Suprapubic skin (tissue), 4 donors: ENCODE results near the gene HOXB6. TPM values are rescaled to one million over a fixed set of nuclear protein-coding genes. Genes with fewer than 3 reads are reported as not detected.
A peak's percentile ranks its signal among the peaks of the same experiment; 100 is the strongest.

ENCODE experiments used
- DNase-seq, 2 donors: peaks; one replicate each; pipeline ENCODE4 v3.0.0-alpha.2; 2019; ENCODE audit warnings: low spot score in 2 of 2
- H3K27ac ChIP-seq: fragments of 200-600 bp; sonication (generic); one replicate; pipeline ENCODE4 v1.5.1; 2019
- H3K27me3 ChIP-seq: fragments of 200-600 bp; sonication (generic); one replicate; pipeline ENCODE4 v1.5.1; 2019
- H3K36me3 ChIP-seq: fragments of 200-600 bp; sonication (generic); one replicate; pipeline ENCODE4 v1.5.1; 2019
- H3K4me1 ChIP-seq: fragments of 200-600 bp; sonication (generic); one replicate; pipeline ENCODE4 v1.5.1; 2019
- H3K4me3 ChIP-seq: fragments of 200-600 bp; sonication (generic); one replicate; pipeline ENCODE4 v1.5.1; 2019; ENCODE audit warnings: mild to moderate bottlenecking
- H3K9me3 ChIP-seq: fragments of 200-600 bp; sonication (generic); one replicate; pipeline ENCODE4 v1.5.1; 2019
- CTCF ChIP-seq, 2 donors: fragments of 200-600 bp in 1 of 2; fragments of 450-650 bp in 1 of 2; sonication (generic) in 1 of 2; IDR thresholded peaks; one replicate each; pipeline ENCODE4 v1.5.1; 2016 to 2019; ENCODE audit warnings: antibody characterized with exemption in 2 of 2, mild to moderate bottlenecking in 1 of 2, moderate library complexity in 1 of 2
- EP300 ChIP-seq: sonication (generic); formaldehyde crosslinking; IDR thresholded peaks from one replicate; pipeline ENCODE4 v1.6.1; 2017; ENCODE audit warnings: antibody characterized with exemption
- POLR2A ChIP-seq, 2 donors: fragments of 450-650 bp; IDR thresholded peaks; one replicate each; pipeline ENCODE4 v1.6.1; 2017; ENCODE audit warnings: antibody characterized with exemption in 2 of 2, mild to moderate bottlenecking in 2 of 2, moderate library complexity in 2 of 2
- POLR2AphosphoS5 ChIP-seq, 3 donors: sonication (generic); formaldehyde crosslinking; IDR thresholded peaks; one replicate each; pipeline ENCODE4 v1.6.1; 2017; ENCODE audit warnings: antibody characterized with exemption in 3 of 3
- WGBS: methylation state at CpG from one replicate; pipeline ENCODE4 v1.1.5; 2018; 5-methylcytosine and 5-hydroxymethylcytosine counted together
- total RNA-seq, 4 donors: library from RNA; depleted of rRNA; stranded (reverse); fragments of >200 nt; gene quantifications; one replicate each; pipeline ENCODE4 v1.1.0, GENCODE V29; 2016

The HOXB6 gene
- total RNA-seq, 4 donors from 2014 or later: 0.39 to 4.5 (median 1.3) TPM; not detected in 1

DNA sequence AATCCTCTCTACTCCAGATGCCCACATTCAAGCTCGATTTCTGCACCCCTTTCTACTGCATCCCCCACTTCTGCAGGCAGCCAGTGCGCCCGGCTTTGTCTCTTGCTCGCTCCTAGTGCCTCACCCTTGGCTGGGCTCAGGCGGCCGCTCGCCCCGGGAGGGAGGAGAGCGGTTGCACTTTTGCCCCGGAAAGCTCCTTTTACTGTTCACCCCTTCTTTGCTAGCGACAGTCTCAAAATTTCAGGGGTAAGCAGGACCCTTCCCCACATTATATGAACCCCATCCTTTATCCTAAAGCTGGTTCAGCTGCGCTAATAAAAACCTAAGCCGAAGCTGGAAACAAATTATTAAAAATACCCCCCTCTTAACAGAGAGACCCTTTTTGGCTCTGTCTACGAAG, 12.2 kb downstream of the HOXB6 start:
- Histone ChIP-seq H3K9me3 (no peaks in the 10 kb centered on the region), H3K27me3 (peaks cover 32% of the 10 kb centered on the region), H3K27ac (no peak overlapping the region), H3K4me1 (peaks cover 43% of the 10 kb centered on the region), H3K36me3 (peaks cover 3% of the 10 kb centered on the region), H3K4me3 (peak overlapping the region; percentile 43)
- no peak for DNase-seq
- no peak for TF ChIP-seq POLR2A (IDR thresholded peaks at IDR 0.05)
- no peak for TF ChIP-seq EP300
- TF ChIP-seq CTCF (IDR thresholded peaks at IDR 0.05): no peak
- no peak for TF ChIP-seq POLR2AphosphoS5 (IDR thresholded peaks at IDR 0.05)
- WGBS: 24% methylated on average over 14 of the region's 14 CpGs

DNA sequence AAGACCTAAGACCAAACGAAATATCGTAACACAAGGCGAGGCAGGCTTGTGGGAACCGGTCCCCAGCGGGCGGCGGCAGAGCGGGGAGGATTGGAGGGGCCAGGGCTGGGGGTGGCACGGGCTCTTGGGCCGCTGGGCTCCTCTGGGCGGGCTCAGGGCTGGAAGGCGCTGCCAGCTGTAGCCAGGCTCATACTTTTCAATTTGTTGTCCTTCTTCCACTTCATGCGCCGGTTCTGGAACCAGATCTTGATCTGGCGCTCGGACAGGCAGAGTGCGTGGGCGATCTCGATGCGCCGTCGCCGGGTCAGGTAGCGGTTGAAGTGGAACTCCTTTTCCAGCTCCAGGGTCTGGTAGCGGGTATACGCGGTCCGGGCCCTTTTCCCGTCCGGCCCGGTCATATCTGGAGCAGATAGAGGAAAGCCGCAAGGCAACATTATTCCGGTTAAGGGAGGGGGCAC, 12.7 kb downstream of the HOXB6 start:
- DNase-seq: no peak
- TF ChIP-seq CTCF (IDR thresholded peaks at IDR 0.05): no peak
- H3K27me3 ChIP-seq: peaks cover 28% of the 10 kb centered on the region
- H3K4me3 ChIP-seq: peak overlapping the region; percentile 43
- peaks cover 42% of the 10 kb centered on the region for H3K4me1 ChIP-seq
- peaks cover 3% of the 10 kb centered on the region for H3K36me3 ChIP-seq
- H3K9me3 ChIP-seq: no peaks in the 10 kb centered on the region
- peak overlapping the region; percentile 21 for H3K27ac ChIP-seq
- WGBS: 58% methylated on average over 28 of the region's 33 CpGs

- no peak for DNase-seq
- 90% methylated on average over 10 of the region's 10 CpGs for WGBS
- H3K4me1 ChIP-seq: peaks cover 42% of the 10 kb centered on the region
- no peaks in the 10 kb centered on the region for H3K9me3 ChIP-seq
- TF ChIP-seq CTCF (IDR thresholded peaks at IDR 0.05) (no peak), EP300 (no peak), POLR2AphosphoS5 (IDR thresholded peaks at IDR 0.05) (no peak), POLR2A (IDR thresholded peaks at IDR 0.05) (no peak)
- H3K27me3 ChIP-seq: peaks cover 25% of the 10 kb centered on the region
- H3K4me3 ChIP-seq: peak overlapping the region; percentile 43
- peaks cover 3% of the 10 kb centered on the region for H3K36me3 ChIP-seq
- peak overlapping the region; percentile 21 for H3K27ac ChIP-seq
Measured at GRCh38 chr17:48591255-48592056, 13.3 kb downstream of the HOXB6 start.

DNA sequence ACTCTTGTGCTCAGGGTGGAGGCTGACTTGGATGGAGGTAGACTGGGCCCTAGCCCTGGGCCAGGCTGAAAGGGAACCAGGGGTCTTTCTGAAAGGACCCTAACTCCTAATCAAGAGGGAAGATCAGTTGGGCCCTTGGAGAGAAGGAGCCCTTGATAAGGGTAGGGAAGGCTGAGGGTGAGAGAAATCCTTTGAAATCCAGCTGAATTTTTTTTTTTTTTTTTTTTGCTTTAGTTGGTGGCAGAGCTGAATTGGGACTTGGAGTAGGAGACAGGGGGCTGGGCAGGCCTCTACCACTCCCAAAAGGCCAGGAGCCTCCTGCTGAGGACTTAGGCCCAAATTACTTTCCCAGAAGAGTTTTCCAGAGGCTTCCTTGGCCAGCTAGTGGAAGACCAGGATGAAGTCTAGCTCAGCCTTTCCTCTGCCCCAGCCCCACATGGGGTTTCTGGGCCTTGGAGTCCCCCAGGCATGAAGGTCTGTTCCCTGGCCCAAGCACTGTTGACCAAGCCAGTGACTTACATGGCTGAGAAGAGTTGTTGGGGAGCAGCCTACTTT, 14.1 kb downstream of the HOXB6 start:
- Histone ChIP-seq H3K4me3 (no peak overlapping the region), H3K36me3 (peaks cover 3% of the 10 kb centered on the region), H3K9me3 (no peaks in the 10 kb centered on the region), H3K4me1 (peaks cover 42% of the 10 kb centered on the region), H3K27ac (peak overlapping the region; percentile 19), H3K27me3 (peaks cover 18% of the 10 kb centered on the region)
- TF ChIP-seq CTCF (IDR thresholded peaks at IDR 0.05): no peak
- TF ChIP-seq POLR2A (IDR thresholded peaks at IDR 0.05): no peak
- no peak for TF ChIP-seq EP300
- no peak for TF ChIP-seq POLR2AphosphoS5 (IDR thresholded peaks at IDR 0.05)
- no peak for DNase-seq

DNA sequence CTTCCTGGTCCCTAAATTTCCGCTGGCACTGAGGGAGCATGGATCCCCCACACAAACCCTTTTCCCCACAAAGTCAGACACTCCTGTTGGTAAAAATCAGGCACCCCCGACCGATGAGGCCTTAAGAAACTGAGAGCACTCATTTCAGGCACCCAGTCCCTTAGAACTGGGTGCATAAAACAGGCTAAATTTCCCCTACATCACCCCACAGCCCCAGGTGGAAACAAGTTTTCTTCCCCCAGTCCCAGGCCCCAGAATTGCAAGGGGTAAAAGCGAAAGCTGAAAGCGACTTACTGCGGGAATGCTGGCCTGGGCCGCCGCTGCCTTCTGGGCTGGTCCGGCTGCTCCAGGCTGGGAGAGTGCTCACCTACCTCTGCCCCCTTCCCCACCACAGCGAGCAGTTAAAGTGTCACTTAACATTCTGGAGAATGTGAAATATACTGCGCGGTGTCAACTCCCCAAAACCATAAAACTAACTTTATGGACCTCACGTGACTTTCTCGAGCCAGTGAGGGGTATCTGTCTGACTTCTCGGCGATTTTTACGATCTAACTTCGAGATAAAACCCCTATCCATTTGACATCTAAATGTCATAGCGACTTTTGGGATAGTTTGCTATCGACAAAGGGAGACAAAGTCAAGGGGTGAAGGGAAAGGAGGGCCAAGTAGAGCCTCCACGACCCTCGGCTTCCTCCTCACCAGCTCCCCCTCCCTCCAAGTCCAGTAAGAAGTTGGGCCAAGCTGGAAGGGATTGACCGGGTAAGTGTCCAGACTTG, 14.8 kb downstream of the HOXB6 start, which contains the start of gene HOXB3:
Gene HOXB3, minus strand, starts transcription at position 411 of the 776 bp plus-strand sequence. CDS start 37,767 bp downstream, outside the sequence.
- peak within 1 kb of the TSS; percentile 19 for H3K27ac ChIP-seq
- peaks cover 45% of the 10 kb centered on the region for H3K4me1 ChIP-seq
- peak within 1 kb of the TSS; percentile 6 for H3K4me3 ChIP-seq
- no peaks in the 10 kb centered on the region for H3K36me3 ChIP-seq
- TF ChIP-seq CTCF (IDR thresholded peaks at IDR 0.05): no peak
- TF ChIP-seq POLR2A (IDR thresholded peaks at IDR 0.05): no peak
- no peak for TF ChIP-seq EP300
- TF ChIP-seq POLR2AphosphoS5 (IDR thresholded peaks at IDR 0.05): no peak
- H3K9me3 ChIP-seq: no peaks in the 10 kb centered on the region
- peaks cover 13% of the 10 kb centered on the region for H3K27me3 ChIP-seq
- no peak for DNase-seq
- WGBS: 75% methylated on average over 23 of the region's 23 CpGs
